ENCODE data around the gene CYP4F8.
"Not testable (repeated sequence)": the region's sequence is repeated elsewhere in the genome, so short reads cannot be mapped to it uniquely, and the experiment has no call there.

Gene CYP4F8

GRCh38 chr19:15673176-15673654 is 58.2 kb downstream of the CYP4F8 start:
- no peak for FAIRE-seq
- TF ChIP-seq POLR2AphosphoS5 (IDR thresholded peaks at IDR 0.05; ENCODE audit: low read depth, low read length) = no peak
- TF ChIP-seq POLR2A (IDR thresholded peaks at IDR 0.05; ENCODE audit: low read depth, low read length) = no peak
- no peak for TF ChIP-seq TAF1 (IDR thresholded peaks at IDR 0.05; ENCODE audit: borderline replicate concordance, low read depth, low read length)

GRCh38 chr19:15675560-15675959 is 60.5 kb downstream of the CYP4F8 start:
- TF ChIP-seq POLR2A (IDR thresholded peaks at IDR 0.05; ENCODE audit: low read depth, low read length) (no peak), TAF1 (IDR thresholded peaks at IDR 0.05; ENCODE audit: borderline replicate concordance, low read depth, low read length) (no peak), POLR2AphosphoS5 (IDR thresholded peaks at IDR 0.05; ENCODE audit: low read depth, low read length) (no peak)
- FAIRE-seq (no peak), DNase-seq (ENCODE audit: insufficient read length) (no peak)

More at GRCh38 chr19:15673176-15673654, 58.2 kb downstream of the CYP4F8 start:
- no peak for DNase-seq (ENCODE audit: insufficient read length)

- DNase-seq (ENCODE audit: insufficient read length) = no peak
- no peak for FAIRE-seq
- TF ChIP-seq TAF1 (IDR thresholded peaks at IDR 0.05; ENCODE audit: borderline replicate concordance, low read depth, low read length) (no peak), POLR2AphosphoS5 (IDR thresholded peaks at IDR 0.05; ENCODE audit: low read depth, low read length) (no peak)
Observed at GRCh38 chr19:15679089-15679488, 64.1 kb downstream of the CYP4F8 start.

GRCh38 chr19:15679865-15680264 is 64.8 kb downstream of the CYP4F8 start:
- FAIRE-seq; DNase-seq (ENCODE audit: insufficient read length): not testable (repeated sequence)

Data from GM12892 (cell line).